DOHH2 (cell line): ENCODE data around the gene CHEK2.

Experiments used
- CTCF ChIP-seq: fragments of 200-600 bp; sonication (generic); IDR thresholded peaks from one replicate; pipeline ENCODE4 v1.5.1; 2014; ENCODE audit warnings: antibody characterized with exemption, mild to moderate bottlenecking, low read depth, low read length; ENCODE audit not compliant: poor library complexity, severe bottlenecking
- EZH2phosphoT487 ChIP-seq: fragments of 200-600 bp; sonication (generic); IDR thresholded peaks from 2 replicates; pipeline ENCODE4 v1.6.1; 2017; ENCODE audit warnings: borderline replicate concordance, mild to moderate bottlenecking, antibody characterized with exemption, low read length, moderate library complexity, mixed read lengths

DNA sequence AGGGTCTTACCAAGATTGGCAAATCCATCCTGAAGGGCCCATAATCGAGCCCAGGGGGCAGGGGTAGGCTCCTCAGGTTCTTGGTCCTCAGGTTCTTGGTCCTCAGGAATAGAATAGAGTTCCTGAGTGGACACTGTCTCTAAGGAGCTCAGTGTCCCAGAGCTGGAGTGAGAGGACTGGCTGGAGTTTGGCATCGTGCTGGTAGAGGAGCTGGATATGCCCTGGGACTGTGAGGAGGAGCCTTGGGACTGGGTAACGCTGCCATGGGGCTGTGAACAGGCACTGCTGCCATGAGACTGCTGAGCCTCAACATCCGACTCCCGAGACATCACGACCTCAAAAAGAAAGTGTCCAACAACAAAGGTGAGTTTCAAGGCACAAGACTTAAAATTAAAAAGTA lies 7.2 kb downstream of the CHEK2 start:
- TF ChIP-seq CTCF (no peak), EZH2phosphoT487 (no peak)
